ENCODE data around the gene IP6K3.

DNA sequence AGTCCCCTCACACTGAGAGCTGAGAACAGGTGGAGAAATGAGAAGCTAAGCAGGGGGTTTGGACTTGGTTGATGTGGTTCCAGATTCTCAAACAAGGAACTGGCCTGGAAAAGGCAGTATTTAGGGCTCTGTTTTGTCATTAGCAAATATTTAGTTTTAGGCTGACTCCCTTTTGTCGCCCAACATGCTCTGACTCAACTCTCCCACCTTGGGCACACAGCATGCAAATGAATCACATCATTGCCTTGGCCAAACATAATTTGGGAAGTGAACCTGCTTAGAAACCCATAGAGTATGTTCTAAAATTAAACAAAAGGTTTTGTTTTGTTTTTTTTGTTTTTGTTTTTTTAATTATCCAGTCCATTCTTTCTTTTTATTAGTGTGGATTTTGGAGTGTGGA lies 25.7 kb downstream of the IP6K3 start:
- TF ChIP-seq, protein P1, sequence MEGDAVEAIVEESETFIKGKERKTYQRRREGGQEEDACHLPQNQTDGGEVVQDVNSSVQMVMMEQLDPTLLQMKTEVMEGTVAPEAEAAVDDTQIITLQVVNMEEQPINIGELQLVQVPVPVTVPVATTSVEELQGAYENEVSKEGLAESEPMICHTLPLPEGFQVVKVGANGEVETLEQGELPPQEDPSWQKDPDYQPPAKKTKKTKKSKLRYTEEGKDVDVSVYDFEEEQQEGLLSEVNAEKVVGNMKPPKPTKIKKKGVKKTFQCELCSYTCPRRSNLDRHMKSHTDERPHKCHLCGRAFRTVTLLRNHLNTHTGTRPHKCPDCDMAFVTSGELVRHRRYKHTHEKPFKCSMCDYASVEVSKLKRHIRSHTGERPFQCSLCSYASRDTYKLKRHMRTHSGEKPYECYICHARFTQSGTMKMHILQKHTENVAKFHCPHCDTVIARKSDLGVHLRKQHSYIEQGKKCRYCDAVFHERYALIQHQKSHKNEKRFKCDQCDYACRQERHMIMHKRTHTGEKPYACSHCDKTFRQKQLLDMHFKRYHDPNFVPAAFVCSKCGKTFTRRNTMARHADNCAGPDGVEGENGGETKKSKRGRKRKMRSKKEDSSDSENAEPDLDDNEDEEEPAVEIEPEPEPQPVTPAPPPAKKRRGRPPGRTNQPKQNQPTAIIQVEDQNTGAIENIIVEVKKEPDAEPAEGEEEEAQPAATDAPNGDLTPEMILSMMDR (IDR thresholded peaks at IDR 0.05; ENCODE audit: low read depth, low read length) = no peak
- TF ChIP-seq POLR2A (IDR thresholded peaks at IDR 0.05; ENCODE audit: extremely low read depth, insufficient read length) = no peak
